Activated B cell treated with CpG ODN at 0.5 μM for 24 hours (primary cell): ENCODE measurements around the gene PRKAG2. TPM values are rescaled to one million over a fixed set of nuclear protein-coding genes. Genes with fewer than 3 reads are reported as not detected.
"Not testable (repeated sequence)": the region's sequence is repeated elsewhere in the genome, so short reads cannot be mapped to it uniquely, and the experiment has no call there.

ENCODE experiments used
- ATAC-seq: fragments of 200-7000 bp; cut with Tn5 transposase; one replicate; pipeline ENCODE4 v1.10.0; 2021; ENCODE audit warnings: low read depth, mild to moderate bottlenecking, moderate library complexity
- CTCF ChIA-PET: fragments of 350-600 bp; sonication (Branson Sonifier 250); formaldehyde crosslinking; loops from one replicate; lab custom pipeline; 2021; ENCODE audit warnings: antibody characterized with exemption; lab: Charles Lee
- POLR2A ChIA-PET: fragments of 350-600 bp; sonication (Branson Sonifier 250); formaldehyde crosslinking; loops from one replicate; lab custom pipeline; 2021; ENCODE audit warnings: antibody characterized with exemption; lab: Charles Lee
- DNase-seq: peaks from one replicate; pipeline ENCODE4 v3.0.0; 2022
- H3K27ac Mint-ChIP-seq: one replicate; pipeline ENCODE4 v1.8.0; 2020; ENCODE audit warnings: mixed read lengths
- H3K27me3 Mint-ChIP-seq: one replicate; pipeline ENCODE4 v1.8.0; 2021; ENCODE audit warnings: mixed read lengths
- H3K36me3 Mint-ChIP-seq: one replicate; pipeline ENCODE4 v1.8.0; 2021; ENCODE audit warnings: low read depth, mixed read lengths
- H3K4me1 Mint-ChIP-seq: one replicate; pipeline ENCODE4 v1.8.0; 2021; ENCODE audit warnings: mixed read lengths
- H3K4me3 Mint-ChIP-seq: one replicate; pipeline ENCODE4 v1.8.0; 2020; ENCODE audit warnings: mild to moderate bottlenecking, mixed read lengths
- H3K9me3 Mint-ChIP-seq: one replicate; pipeline ENCODE4 v1.8.0; 2020; ENCODE audit warnings: mixed read lengths
- CTCF ChIP-seq: fragments of 200-600 bp; IDR thresholded peaks from one replicate; pipeline ENCODE4 v1.8.0; 2022; ENCODE audit warnings: antibody characterized with exemption, mild to moderate bottlenecking
- intact Hi-C: fragments of 100-400 bp; cut with micrococcal nuclease; formaldehyde crosslinking; loops from one replicate; pipeline ENCODE4 v1.15.1; 2024
- total RNA-seq: library from RNA; stranded (reverse); gene quantifications from 2 replicates; pipeline ENCODE4 v1.2.3, GENCODE V29; 2022

The PRKAG2 gene
- total RNA-seq, 1 donor from 2014 or later, result 19.7 TPM

GRCh38 chr7:151537818-151538561 lies 338.9 kb downstream of the PRKAG2 start:
- H3K27me3 Mint-ChIP-seq, result peaks cover 30% of the 10 kb centered on the region
- H3K4me3 Mint-ChIP-seq, result no peak overlapping the region

GRCh38 chr7:151536178-151536577 lies 340.7 kb downstream of the PRKAG2 start:
- peaks cover 23% of the 10 kb centered on the region for H3K27me3 Mint-ChIP-seq
- CTCF ChIA-PET, intact Hi-C loops, H3K4me1 Mint-ChIP-seq, POLR2A ChIA-PET, H3K27ac Mint-ChIP-seq, H3K4me3 Mint-ChIP-seq, ATAC-seq, DNase-seq, H3K36me3 Mint-ChIP-seq, H3K9me3 Mint-ChIP-seq: not testable (repeated sequence)

More at GRCh38 chr7:151537818-151538561, 338.9 kb downstream of the PRKAG2 start:
- DNase-seq (no peak), ATAC-seq (no peak)
- H3K27ac Mint-ChIP-seq, result no peak overlapping the region
- H3K4me1 Mint-ChIP-seq, result no peaks in the 10 kb centered on the region
- peaks cover 3% of the 10 kb centered on the region for H3K9me3 Mint-ChIP-seq
- ChIA-PET POLR2A (no interaction called here), CTCF (interaction anchor here (0.6 to 1.1 kb wide), 3 partner anchors 32 to 311 kb away, joined by 3 read pairs; partner anchors contain the start of gene ABCF2)
- no peaks in the 10 kb centered on the region for H3K36me3 Mint-ChIP-seq
- intact Hi-C loops, result no loop called here
- no peak for TF ChIP-seq CTCF

GRCh38 chr7:151529842-151530241 lies 347.1 kb downstream of the PRKAG2 start:
- ChIA-PET POLR2A (no interaction called here), CTCF (no interaction called here)
- H3K36me3 Mint-ChIP-seq, result peaks cover 3% of the 10 kb centered on the region
- no peaks in the 10 kb centered on the region for H3K4me1 Mint-ChIP-seq
- peaks cover 18% of the 10 kb centered on the region for H3K9me3 Mint-ChIP-seq
- H3K4me3 Mint-ChIP-seq, result no peak overlapping the region
- TF ChIP-seq CTCF, result no peak
- peaks cover 14% of the 10 kb centered on the region for H3K27me3 Mint-ChIP-seq
- ATAC-seq (no peak), DNase-seq (no peak)
- H3K27ac Mint-ChIP-seq, result no peak overlapping the region
- intact Hi-C loops, result no loop called here

GRCh38 chr7:151524845-151525244 lies 352.1 kb downstream of the PRKAG2 start:
- ChIA-PET CTCF (no interaction called here), POLR2A (no interaction called here)
- Mint-ChIP-seq H3K4me3 (no peak overlapping the region), H3K4me1 (peaks cover 6% of the 10 kb centered on the region), H3K36me3 (peaks cover 3% of the 10 kb centered on the region), H3K9me3 (peaks cover 7% of the 10 kb centered on the region), H3K27me3 (peaks cover 6% of the 10 kb centered on the region), H3K27ac (no peak overlapping the region)
- no peak for DNase-seq
- intact Hi-C loops, result loop anchor here (5.0 kb wide), 2 partner anchors 1152 to 1237 kb away; partner anchors contain the start of gene XRCC2
- ATAC-seq, result no peak
- TF ChIP-seq CTCF, result no peak

GRCh38 chr7:151524331-151524730 lies 352.6 kb downstream of the PRKAG2 start:
- Mint-ChIP-seq H3K4me3 (no peak overlapping the region), H3K4me1 (peaks cover 6% of the 10 kb centered on the region), H3K27me3 (peaks cover 6% of the 10 kb centered on the region), H3K27ac (no peak overlapping the region), H3K9me3 (peaks cover 5% of the 10 kb centered on the region), H3K36me3 (peaks cover 4% of the 10 kb centered on the region)
- ATAC-seq (no peak), DNase-seq (no peak)
- CTCF ChIA-PET, result no interaction called here
- TF ChIP-seq CTCF, result no peak
- POLR2A ChIA-PET, result no interaction called here
- intact Hi-C loops, result loop anchor here (5.0 kb wide), 2 partner anchors 1153 to 1238 kb away; partner anchors contain the start of gene XRCC2
